ENCODE data around the gene GPR39. TPM values are rescaled to one million over a fixed set of nuclear protein-coding genes. Genes with fewer than 3 reads are reported as not detected.

The GPR39 gene
- total RNA-seq, 4 donors from 2014 or later, result 9.1 to 38.5 (median 25.9) TPM

GRCh38 chr2:132652474-132652873 lies 235.9 kb downstream of the GPR39 start:
- H3K27ac ChIP-seq, result no peak overlapping the region
- H3K9me3 ChIP-seq, result no peaks in the 10 kb centered on the region
- TF ChIP-seq CTCF (IDR thresholded peaks at IDR 0.05) (no peak), POLR2A (IDR thresholded peaks at IDR 0.05) (no peak)
- no peaks in the 10 kb centered on the region for H3K4me1 ChIP-seq
- no peak overlapping the region for H3K4me3 ChIP-seq
- H3K27me3 ChIP-seq, result no peaks in the 10 kb centered on the region
- DNase-seq, result no peak
- H3K36me3 ChIP-seq, result no peaks in the 10 kb centered on the region

- no peak for DNase-seq
- Histone ChIP-seq H3K4me1 (no peaks in the 10 kb centered on the region), H3K4me3 (no peak overlapping the region), H3K36me3 (no peaks in the 10 kb centered on the region), H3K27ac (no peak overlapping the region), H3K9me3 (no peaks in the 10 kb centered on the region), H3K27me3 (no peaks in the 10 kb centered on the region)
- TF ChIP-seq POLR2A (IDR thresholded peaks at IDR 0.05) (no peak), CTCF (IDR thresholded peaks at IDR 0.05) (no peak)
Measured at GRCh38 chr2:132654335-132654734, 237.7 kb downstream of the GPR39 start.

GRCh38 chr2:132654968-132655367 lies 238.4 kb downstream of the GPR39 start:
- no peaks in the 10 kb centered on the region for H3K9me3 ChIP-seq
- H3K4me1 ChIP-seq, result no peaks in the 10 kb centered on the region
- TF ChIP-seq POLR2A (IDR thresholded peaks at IDR 0.05) (no peak), CTCF (IDR thresholded peaks at IDR 0.05) (no peak)
- H3K27ac ChIP-seq, result no peak overlapping the region
- no peaks in the 10 kb centered on the region for H3K36me3 ChIP-seq
- H3K27me3 ChIP-seq, result no peaks in the 10 kb centered on the region
- DNase-seq, result no peak
- no peak overlapping the region for H3K4me3 ChIP-seq

GRCh38 chr2:132656266-132656975 lies 239.8 kb downstream of the GPR39 start:
- Histone ChIP-seq H3K4me1 (no peaks in the 10 kb centered on the region), H3K27ac (no peak overlapping the region), H3K27me3 (no peaks in the 10 kb centered on the region), H3K36me3 (no peaks in the 10 kb centered on the region), H3K9me3 (no peaks in the 10 kb centered on the region), H3K4me3 (no peak overlapping the region)
- TF ChIP-seq POLR2A (IDR thresholded peaks at IDR 0.05), result no peak
- no peak for DNase-seq

GRCh38 chr2:132659331-132659730 lies 242.7 kb downstream of the GPR39 start:
- Histone ChIP-seq H3K4me3 (no peak overlapping the region), H3K27me3 (no peaks in the 10 kb centered on the region)
- no peak for TF ChIP-seq POLR2A (IDR thresholded peaks at IDR 0.05)
- no peak for TF ChIP-seq CTCF (IDR thresholded peaks at IDR 0.05)

GRCh38 chr2:132662732-132663131 lies 246.1 kb downstream of the GPR39 start:
- no peak overlapping the region for H3K4me3 ChIP-seq
- H3K27ac ChIP-seq, result no peak overlapping the region
- no peak for DNase-seq
- no peak for TF ChIP-seq CTCF (IDR thresholded peaks at IDR 0.05)
- TF ChIP-seq POLR2A (IDR thresholded peaks at IDR 0.05), result no peak
- no peaks in the 10 kb centered on the region for H3K27me3 ChIP-seq
- H3K4me1 ChIP-seq, result no peaks in the 10 kb centered on the region
- no peaks in the 10 kb centered on the region for H3K9me3 ChIP-seq
- no peaks in the 10 kb centered on the region for H3K36me3 ChIP-seq

More at GRCh38 chr2:132659331-132659730, 242.7 kb downstream of the GPR39 start:
- H3K9me3 ChIP-seq, result no peaks in the 10 kb centered on the region
- H3K4me1 ChIP-seq, result no peaks in the 10 kb centered on the region
- no peaks in the 10 kb centered on the region for H3K36me3 ChIP-seq
- DNase-seq, result no peak
- H3K27ac ChIP-seq, result no peak overlapping the region

All from Peyer's patch (tissue), 4 donors.